ENCODE results near the gene LCE5A. TPM values are rescaled to one million over a fixed set of nuclear protein-coding genes. Genes with fewer than 3 reads are reported as not detected.
"Not testable (repeated sequence)": the region's sequence is repeated elsewhere in the genome, so short reads cannot be mapped to it uniquely, and the experiment has no call there.

Gene LCE5A
- total RNA-seq, 6 experiments from 2014 or later: not detected

DNA sequence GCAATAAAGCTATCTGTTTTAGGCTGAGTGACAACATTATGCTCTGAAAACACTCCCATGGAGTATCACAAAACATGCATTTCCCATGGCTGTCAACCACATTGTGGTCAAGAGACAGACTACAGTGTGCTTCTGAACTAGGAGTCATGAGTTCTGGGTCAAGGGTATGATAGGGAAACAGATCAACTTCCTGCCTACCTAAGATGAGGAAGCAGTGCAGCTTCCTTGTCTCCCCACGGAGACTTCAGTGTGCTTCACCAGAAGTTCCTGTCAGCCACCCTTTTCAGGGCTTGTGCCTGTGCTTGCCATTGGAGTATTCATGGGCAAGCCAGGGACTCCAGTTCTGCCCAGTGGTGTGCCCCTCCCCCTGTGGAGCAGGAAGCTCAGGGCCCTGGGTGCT lies 36.1 kb downstream of the LCE5A start:
- no peak for DNase-seq
- Mint-ChIP-seq H3K4me3 (no peak overlapping the region), H3K9me3 (peaks cover 5% of the 10 kb centered on the region; the same call in 1 of the 2 replicates), H3K4me1 (ENCODE audit: low read depth) (no peaks in the 10 kb centered on the region), H3K27ac (no peak overlapping the region), H3K36me3 (ENCODE audit: low read depth) (no peaks in the 10 kb centered on the region), H3K27me3 (ENCODE audit: insufficient read depth) (peaks cover 5% of the 10 kb centered on the region; the same call in 1 of the 2 replicates)
- no peak for TF ChIP-seq CTCF (IDR thresholded peaks at IDR 0.05)

GRCh38 chr1:152548358-152548757 lies 37.8 kb downstream of the LCE5A start:
- not testable (repeated sequence) for H3K27me3 Mint-ChIP-seq (ENCODE audit: insufficient read depth); H3K27ac Mint-ChIP-seq; DNase-seq; H3K4me3 Mint-ChIP-seq; H3K4me1 Mint-ChIP-seq (ENCODE audit: low read depth); H3K36me3 Mint-ChIP-seq (ENCODE audit: low read depth)
- peaks cover 12% of the 10 kb centered on the region; the same call in 1 of the 2 replicates for H3K9me3 Mint-ChIP-seq

Other genes starting within 250 kb of the LCE5A start
- under 1 TPM in 1 of 6 experiments, not detected in 5; 0.02 TPM for gene FLG, start 185.6 kb upstream of the LCE5A start, total RNA-seq (2021; fragmentation: NEBNext Ultra II Directional; extraction: Animal tissue kit (Norgen Biotek cat#: 25700))
- gene FLG2, start 150.8 kb upstream of the LCE5A start, total RNA-seq (2021; fragmentation: NEBNext Ultra II Directional; extraction: Animal tissue kit (Norgen Biotek cat#: 25700)): not detected
- not detected for gene CRNN, start 96.5 kb upstream of the LCE5A start, total RNA-seq (2021; fragmentation: NEBNext Ultra II Directional; extraction: Animal tissue kit (Norgen Biotek cat#: 25700))
- not detected for gene CRCT1, start 3.7 kb downstream of the LCE5A start, total RNA-seq (2021; fragmentation: NEBNext Ultra II Directional; extraction: Animal tissue kit (Norgen Biotek cat#: 25700))
- not detected for gene LCE3E, start 56.0 kb downstream of the LCE5A start, total RNA-seq (2021; fragmentation: NEBNext Ultra II Directional; extraction: Animal tissue kit (Norgen Biotek cat#: 25700))
- not detected for gene LCE3D, start 69.7 kb downstream of the LCE5A start, total RNA-seq (2021; fragmentation: NEBNext Ultra II Directional; extraction: Animal tissue kit (Norgen Biotek cat#: 25700))
- gene LCE3C, start 89.4 kb downstream of the LCE5A start, total RNA-seq (2021; fragmentation: NEBNext Ultra II Directional; extraction: Animal tissue kit (Norgen Biotek cat#: 25700)): not detected
- not detected for gene LCE3B, start 103.0 kb downstream of the LCE5A start, total RNA-seq (2021; fragmentation: NEBNext Ultra II Directional; extraction: Animal tissue kit (Norgen Biotek cat#: 25700))
- not detected for gene LCE3A, start 112.3 kb downstream of the LCE5A start, total RNA-seq (2021; fragmentation: NEBNext Ultra II Directional; extraction: Animal tissue kit (Norgen Biotek cat#: 25700))
- not detected for gene LCE2D, start 152.6 kb downstream of the LCE5A start, total RNA-seq (2021; fragmentation: NEBNext Ultra II Directional; extraction: Animal tissue kit (Norgen Biotek cat#: 25700))
- not detected for gene LCE2C, start 164.5 kb downstream of the LCE5A start, total RNA-seq (2021; fragmentation: NEBNext Ultra II Directional; extraction: Animal tissue kit (Norgen Biotek cat#: 25700))
- not detected for gene LCE2B, start 175.3 kb downstream of the LCE5A start, total RNA-seq (2021; fragmentation: NEBNext Ultra II Directional; extraction: Animal tissue kit (Norgen Biotek cat#: 25700))
- gene LCE2A, start 187.5 kb downstream of the LCE5A start, total RNA-seq (2021; fragmentation: NEBNext Ultra II Directional; extraction: Animal tissue kit (Norgen Biotek cat#: 25700)): 10 to 100 TPM in 2 of 6 experiments, 1 to 10 TPM in 4; 2.1 to 21.0 (median 3.2) TPM
- gene LCE4A, start 197.4 kb downstream of the LCE5A start, total RNA-seq (2021; fragmentation: NEBNext Ultra II Directional; extraction: Animal tissue kit (Norgen Biotek cat#: 25700)): under 1 TPM in 1 of 6 experiments, not detected in 5; 0.31 TPM
- gene KPRP, start 247.2 kb downstream of the LCE5A start, total RNA-seq (2021; fragmentation: NEBNext Ultra II Directional; extraction: Animal tissue kit (Norgen Biotek cat#: 25700)): not detected